ENCODE data around the gene DSPP.
"Not testable (repeated sequence)": the region's sequence is repeated elsewhere in the genome, so short reads cannot be mapped to it uniquely, and the experiment has no call there.

DSPP gene

GRCh38 chr4:87608229-87608628, at the start of gene DSPP:
DSPP (plus strand) TSS chr4:87608529; CDS start chr4:87610909, 2,380 bp downstream.
- DNase-seq (ENCODE audit: extremely low read depth in 1 of 2, low read depth in 1 of 2) = no peak

- peak in 1 of 2 donors; percentile 1 for DNase-seq (ENCODE audit: extremely low read depth in 1 of 2, low read depth in 1 of 2)
Observed at GRCh38 chr4:87559090-87559837, 49.1 kb upstream of the DSPP start.

- no peak for DNase-seq (ENCODE audit: extremely low read depth in 1 of 2, low read depth in 1 of 2)
Observed at GRCh38 chr4:87560802-87561201, 47.5 kb upstream of the DSPP start.

- DNase-seq (ENCODE audit: extremely low read depth in 1 of 2, low read depth in 1 of 2) = no peak
Observed at GRCh38 chr4:87565746-87566145, 42.6 kb upstream of the DSPP start.

- DNase-seq (ENCODE audit: extremely low read depth in 1 of 2, low read depth in 1 of 2) = no peak
Observed at GRCh38 chr4:87566276-87566675, 42.1 kb upstream of the DSPP start.

- DNase-seq (ENCODE audit: extremely low read depth in 1 of 2, low read depth in 1 of 2) = no peak
Observed at GRCh38 chr4:87567191-87567590, 41.1 kb upstream of the DSPP start.

GRCh38 chr4:87570290-87570805, 38.0 kb upstream of the DSPP start:
- DNase-seq (ENCODE audit: extremely low read depth in 1 of 2, low read depth in 1 of 2) = no peak

GRCh38 chr4:87574376-87574775, 34.0 kb upstream of the DSPP start:
- DNase-seq (ENCODE audit: extremely low read depth in 1 of 2, low read depth in 1 of 2) = not testable (repeated sequence)

- DNase-seq (ENCODE audit: extremely low read depth in 1 of 2, low read depth in 1 of 2) = no peak
Observed at GRCh38 chr4:87574996-87575395, 33.3 kb upstream of the DSPP start.

- no peak for DNase-seq (ENCODE audit: extremely low read depth in 1 of 2, low read depth in 1 of 2)
Observed at GRCh38 chr4:87575408-87575807, 32.9 kb upstream of the DSPP start.

- DNase-seq (ENCODE audit: extremely low read depth in 1 of 2, low read depth in 1 of 2) = no peak
Observed at GRCh38 chr4:87575983-87576382, 32.3 kb upstream of the DSPP start.

- DNase-seq (ENCODE audit: extremely low read depth in 1 of 2, low read depth in 1 of 2) = no peak
Observed at GRCh38 chr4:87579478-87579877, 28.9 kb upstream of the DSPP start.

- DNase-seq (ENCODE audit: extremely low read depth in 1 of 2, low read depth in 1 of 2) = no peak
Observed at GRCh38 chr4:87580057-87580456, 28.3 kb upstream of the DSPP start.

GRCh38 chr4:87584222-87584908, 24.0 kb upstream of the DSPP start:
- DNase-seq (ENCODE audit: extremely low read depth in 1 of 2, low read depth in 1 of 2) = no peak

GRCh38 chr4:87589531-87589930, 18.8 kb upstream of the DSPP start:
- no peak for DNase-seq (ENCODE audit: extremely low read depth in 1 of 2, low read depth in 1 of 2)

- DNase-seq (ENCODE audit: extremely low read depth in 1 of 2, low read depth in 1 of 2) = no peak
Observed at GRCh38 chr4:87592124-87592523, 16.2 kb upstream of the DSPP start.

GRCh38 chr4:87601361-87601760, 7.0 kb upstream of the DSPP start:
- DNase-seq (ENCODE audit: extremely low read depth in 1 of 2, low read depth in 1 of 2) = no peak

- no peak for DNase-seq (ENCODE audit: extremely low read depth in 1 of 2, low read depth in 1 of 2)
Observed at GRCh38 chr4:87614292-87614890, 6.1 kb downstream of the DSPP start.

GRCh38 chr4:87616268-87616667, 7.9 kb downstream of the DSPP start:
- DNase-seq (ENCODE audit: extremely low read depth in 1 of 2, low read depth in 1 of 2) = no peak

GRCh38 chr4:87620086-87620485, 11.8 kb downstream of the DSPP start:
- DNase-seq (ENCODE audit: extremely low read depth in 1 of 2, low read depth in 1 of 2) = no peak

- no peak for DNase-seq (ENCODE audit: extremely low read depth in 1 of 2, low read depth in 1 of 2)
Observed at GRCh38 chr4:87620491-87620890, 12.2 kb downstream of the DSPP start.

GRCh38 chr4:87622303-87622702, 14.0 kb downstream of the DSPP start:
- DNase-seq (ENCODE audit: extremely low read depth in 1 of 2, low read depth in 1 of 2) = no peak

All from activated CD8-positive, alpha-beta memory T cell treated with anti-CD3 and anti-CD28 coated beads for 1 hour (primary cell).